Measurements from ENCODE around the gene KLHL42. TPM values are rescaled to one million over a fixed set of nuclear protein-coding genes. Genes with fewer than 3 reads are reported as not detected.
A peak's percentile ranks its signal among the peaks of the same experiment; 100 is the strongest.

The KLHL42 gene
- total and polyA plus RNA-seq, 9 of the 15 experiments (the other 6 are each of a cell fraction or from before 2014, with no cell fraction given): 1.5 to 11.8 (median 9.6) TPM

DNA sequence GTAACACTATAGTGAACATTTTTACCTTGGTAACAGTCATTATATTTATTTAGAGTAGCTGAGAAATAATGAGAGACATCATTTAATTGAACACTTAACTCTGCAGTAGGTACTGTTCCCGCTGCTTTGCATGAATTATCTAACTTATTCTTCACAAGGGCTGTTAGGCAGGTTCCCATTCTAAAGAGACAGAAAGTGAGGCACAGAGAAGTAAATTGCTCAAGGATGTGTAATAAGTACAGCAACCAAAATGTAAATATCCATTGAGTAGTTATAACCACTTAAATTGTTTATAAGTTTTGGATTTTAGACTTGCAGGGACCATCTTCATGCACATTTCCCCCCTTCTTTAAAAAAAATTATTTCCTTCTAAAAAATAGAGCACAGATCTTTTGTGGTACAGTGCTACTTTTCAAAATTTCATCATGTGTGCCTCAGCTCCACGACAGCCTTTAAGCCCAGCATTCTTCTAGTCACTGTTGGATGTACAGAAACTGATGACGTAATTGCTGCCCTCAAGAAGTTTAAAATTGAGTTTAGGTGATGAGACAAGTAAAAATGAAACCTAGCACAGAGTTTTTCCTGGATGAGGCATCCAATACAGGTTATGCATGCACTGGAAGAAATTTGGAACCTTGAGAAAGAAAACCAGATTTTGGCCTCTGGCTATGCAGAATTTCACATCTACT is 6.0 kb downstream of the KLHL42 start:
- H3K4me3 ChIP-seq: no peak overlapping the region
- peaks cover 3 to 8% of the 10 kb centered on the region in 2 experiments; a peak in 4 of 5 replicates for H3K4me1 ChIP-seq (replicated peaks in 1 of 2; ENCODE audit: control insufficient read depth in 2 of 2, insufficient read depth in 2 of 2, low read length in 2 of 2)
- 86% methylated on average over 3 of the region's 3 CpGs for WGBS (ENCODE audit: insufficient coverage, low coverage, missing lambda C conversion rate)
- H2AFZ ChIP-seq (ENCODE audit: low read depth, low read length): no peak overlapping the region
- H3K9ac ChIP-seq (ENCODE audit: insufficient read depth in 1 of 2, low read depth in 2 of 2, low read length in 2 of 2): no peak overlapping the region
- H3K9me3 ChIP-seq (replicated peaks; ENCODE audit: control insufficient read depth, insufficient read depth, low read depth, low read length): no peaks in the 10 kb centered on the region
- TF ChIP-seq ZNF274 (IDR thresholded peaks at IDR 0.05; ENCODE audit: borderline replicate concordance, low read depth, low read length): no peak
- TF ChIP-seq ATF3 (IDR thresholded peaks at IDR 0.05): peak; percentile 61
- TF ChIP-seq ATF3 (CRISPR knock-in tag; conservative IDR thresholded peaks at IDR 0.05): no peak
- no peak for TF ChIP-seq CEBPG (CRISPR knock-in tag; IDR thresholded peaks at IDR 0.05)
- TF ChIP-seq CEBPG (tag; conservative IDR thresholded peaks at IDR 0.05 in 1 of 2, IDR thresholded peaks at IDR 0.05 in 1 of 2): peak in 1 of 2 experiments; percentile 61; a peak in 2 of 4 replicates
- FAIRE-seq (no peak), DNase-seq (ENCODE audit: extremely low read depth in 1 of 4, low spot score in 3 of 4) (no peak), ATAC-seq (no peak)
- intact Hi-C loops (cut with micrococcal nuclease): no loop called here
- H3K9me1 ChIP-seq (ENCODE audit: control insufficient read depth, insufficient read depth, low read length): no peaks in the 10 kb centered on the region
- POLR2A ChIA-PET: interaction anchor here (1.0 kb wide), 1 partner anchor 13 kb away, joined by 3 read pairs; no protein-coding TSS in a partner anchor
- no TSS peak for BruUV-seq (replicated peaks)
- no peaks in the 10 kb centered on the region for H4K20me1 ChIP-seq (replicated peaks; ENCODE audit: control insufficient read depth, insufficient read depth, low read length)
- in situ Hi-C loops (cut with MboI): no loop called here
- CTCF ChIA-PET (ENCODE audit: low intra/inter-chr PET ratio): no interaction called here
- no peak overlapping the region for H3K4me2 ChIP-seq (ENCODE audit: insufficient read depth, low read length)
- peaks cover 18% of the 10 kb centered on the region for H3K79me2 ChIP-seq (ENCODE audit: control insufficient read depth, insufficient read depth, low read length)
- H3K27me3 ChIP-seq (ENCODE audit: control insufficient read depth in 2 of 2, insufficient read depth in 2 of 2, low read length in 2 of 2): no peaks in the 10 kb centered on the region
- H3K36me3 ChIP-seq (ENCODE audit: control insufficient read depth, insufficient read depth, low read length): peaks cover 23% of the 10 kb centered on the region; the same call in 2 of the 3 replicates
- H3K27ac ChIP-seq (ENCODE audit: extremely low read depth, low read depth, low read length): no peak overlapping the region

Data from K562 (cell line).